ENCODE data around the gene FES. TPM values are rescaled to one million over a fixed set of nuclear protein-coding genes. Genes with fewer than 3 reads are reported as not detected.

Gene FES
- total RNA-seq, 6 experiments from 2014 or later: 11.5 to 36.5 (median 18.5) TPM

GRCh38 chr15:90838139-90838538 is 46.2 kb upstream of the FES start:
- Histone ChIP-seq H3K9me3 (no peaks in the 10 kb centered on the region), H3K36me3 (no peaks in the 10 kb centered on the region), H3K27ac (no peak overlapping the region), H3K4me1 (no peaks in the 10 kb centered on the region), H3K27me3 (no peaks in the 10 kb centered on the region), H3K4me3 (no peak overlapping the region)
- ATAC-seq (peak in 3 of 4 donors; percentile 14 to 31 (median 18)), DNase-seq (no peak)
- TF ChIP-seq CTCF (IDR thresholded peaks at IDR 0.05): no peak
- TF ChIP-seq POLR2A (IDR thresholded peaks at IDR 0.05): no peak
- 64% methylated on average over 3 of the region's 15 CpGs for WGBS (ENCODE audit: insufficient coverage, low coverage, low lambda C conversion rate, missing lambda C conversion rate)
- intact Hi-C loops (cut with DNase I): no loop called here

- DNase-seq (no peak), ATAC-seq (no peak)
- Histone ChIP-seq H3K27ac (no peak overlapping the region), H3K27me3 (no peaks in the 10 kb centered on the region), H3K36me3 (no peaks in the 10 kb centered on the region), H3K9me3 (no peaks in the 10 kb centered on the region), H3K4me3 (no peak overlapping the region), H3K4me1 (no peaks in the 10 kb centered on the region)
- TF ChIP-seq POLR2A (IDR thresholded peaks at IDR 0.05) (no peak), CTCF (IDR thresholded peaks at IDR 0.05) (no peak)
- 77% methylated on average over 2 of the region's 15 CpGs for WGBS (ENCODE audit: insufficient coverage, low coverage, low lambda C conversion rate, missing lambda C conversion rate)
- intact Hi-C loops (cut with DNase I): no loop called here
Observed at GRCh38 chr15:90838544-90838943, 45.8 kb upstream of the FES start.

GRCh38 chr15:90839187-90840071 is 44.9 kb upstream of the FES start:
- Histone ChIP-seq H3K27me3 (no peaks in the 10 kb centered on the region), H3K27ac (no peak overlapping the region), H3K36me3 (no peaks in the 10 kb centered on the region), H3K4me1 (no peaks in the 10 kb centered on the region), H3K4me3 (no peak overlapping the region), H3K9me3 (no peaks in the 10 kb centered on the region)
- ATAC-seq: peak; percentile 44 to 70 (median 60)
- no peak for DNase-seq
- WGBS (ENCODE audit: insufficient coverage, low coverage, low lambda C conversion rate, missing lambda C conversion rate): 57% methylated on average over 7 of the region's 19 CpGs
- intact Hi-C loops (cut with DNase I): no loop called here
- no peak for TF ChIP-seq CTCF (IDR thresholded peaks at IDR 0.05)
- no peak for TF ChIP-seq POLR2A (IDR thresholded peaks at IDR 0.05)

- H3K4me1 ChIP-seq: no peaks in the 10 kb centered on the region
- no peaks in the 10 kb centered on the region for H3K36me3 ChIP-seq
- WGBS (ENCODE audit: insufficient coverage, low coverage, low lambda C conversion rate, missing lambda C conversion rate): 93% methylated on average over 5 of the region's 18 CpGs
- no peak for TF ChIP-seq POLR2A (IDR thresholded peaks at IDR 0.05)
- no peak for TF ChIP-seq CTCF (IDR thresholded peaks at IDR 0.05)
- H3K4me3 ChIP-seq: no peak overlapping the region
- no peak overlapping the region for H3K27ac ChIP-seq
- no peak for DNase-seq
- no peaks in the 10 kb centered on the region for H3K27me3 ChIP-seq
- no peak for ATAC-seq
- intact Hi-C loops (cut with DNase I): no loop called here
- H3K9me3 ChIP-seq: no peaks in the 10 kb centered on the region
Observed at GRCh38 chr15:90840157-90840855, 44.0 kb upstream of the FES start.
